GM19395 (cell line): Measurements from ENCODE around the gene PCNX1.
"Not testable (repeated sequence)": the region's sequence is repeated elsewhere in the genome, so short reads cannot be mapped to it uniquely, and the experiment has no call there.

Experiments
- ATAC-seq: cut with Tn5 transposase; IDR thresholded peaks from one replicate; pipeline ENCODE4 v1.9.1; 2021; ENCODE audit warnings: mild to moderate bottlenecking, moderate library complexity; ENCODE audit not compliant: unreplicated experiment

PCNX1 gene

GRCh38 chr14:70909733-70910614, 2.7 kb downstream of the PCNX1 start:
- ATAC-seq = no peak

- no peak for ATAC-seq
These were observed 8.2 kb downstream of the PCNX1 start for GRCh38 chr14:70915415-70915814.

- no peak for ATAC-seq
These were observed 9.0 kb downstream of the PCNX1 start for GRCh38 chr14:70916300-70916699.

- ATAC-seq = no peak
These were observed 9.5 kb downstream of the PCNX1 start for GRCh38 chr14:70916799-70917198.

- ATAC-seq = no peak
These were observed 10.4 kb downstream of the PCNX1 start for GRCh38 chr14:70917633-70918032.

GRCh38 chr14:70919774-70920173, 12.5 kb downstream of the PCNX1 start:
- ATAC-seq = no peak

GRCh38 chr14:70920608-70921007, 13.3 kb downstream of the PCNX1 start:
- ATAC-seq = no peak

- no peak for ATAC-seq
These were observed 14.4 kb downstream of the PCNX1 start for GRCh38 chr14:70921669-70922068.

- ATAC-seq = no peak
These were observed 17.3 kb downstream of the PCNX1 start for GRCh38 chr14:70924521-70924920.

GRCh38 chr14:70926235-70926830, 19.1 kb downstream of the PCNX1 start:
- ATAC-seq = no peak

GRCh38 chr14:70931008-70931407, 23.7 kb downstream of the PCNX1 start:
- no peak for ATAC-seq

GRCh38 chr14:70934084-70934483, 26.8 kb downstream of the PCNX1 start:
- ATAC-seq = no peak

GRCh38 chr14:70934502-70935134, 27.4 kb downstream of the PCNX1 start:
- ATAC-seq = peak; percentile 90

- peak; percentile 5 for ATAC-seq
These were observed 27.9 kb downstream of the PCNX1 start for GRCh38 chr14:70935135-70935534.

- not testable (repeated sequence) for ATAC-seq
These were observed 32.4 kb downstream of the PCNX1 start for GRCh38 chr14:70939693-70940092.

- ATAC-seq = not testable (repeated sequence)
These were observed 34.5 kb downstream of the PCNX1 start for GRCh38 chr14:70941637-70942341.

GRCh38 chr14:70942342-70942706, 35.1 kb downstream of the PCNX1 start:
- ATAC-seq = no peak

- not testable (repeated sequence) for ATAC-seq
These were observed 35.5 kb downstream of the PCNX1 start for GRCh38 chr14:70942721-70943120.

GRCh38 chr14:70943838-70944237, 36.6 kb downstream of the PCNX1 start:
- no peak for ATAC-seq

GRCh38 chr14:70947739-70948138, 40.5 kb downstream of the PCNX1 start:
- ATAC-seq = no peak

- ATAC-seq = no peak
These were observed 45.2 kb downstream of the PCNX1 start for GRCh38 chr14:70952485-70952884.
